ENCODE results near the gene VRK1. TPM values are rescaled to one million over a fixed set of nuclear protein-coding genes. Genes with fewer than 3 reads are reported as not detected.

Gene VRK1
- polyA plus RNA-seq, 1 of the 3 experiments (the other 2 are of a cell fraction) = 9.1 TPM

DNA sequence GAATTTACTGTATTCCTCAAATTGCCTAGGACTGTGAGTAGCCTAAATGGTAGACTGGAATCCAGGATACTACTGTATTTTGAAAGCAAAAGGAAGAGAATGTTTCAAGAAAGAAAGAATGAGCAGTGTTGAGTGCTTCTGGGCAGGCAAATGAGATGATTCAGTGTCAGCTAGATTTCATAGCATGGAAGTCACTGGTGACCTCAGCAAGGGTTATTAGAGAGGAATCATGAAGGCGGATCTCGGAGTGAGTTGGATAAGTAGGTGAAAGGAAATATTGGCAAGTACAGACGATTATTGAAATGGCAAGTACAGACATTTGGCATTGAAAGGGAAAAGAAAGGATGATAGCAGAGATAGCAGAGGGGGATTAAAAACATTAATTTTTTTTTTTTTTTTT lies 27.1 kb downstream of the VRK1 start:
- H3K4me1 ChIP-seq (ENCODE audit: control insufficient read depth in 1 of 2, insufficient read depth in 2 of 2, low read depth in 1 of 2, low read length in 1 of 2) = peaks cover 0 to 11% of the 10 kb centered on the region in 2 experiments; a peak in 3 of 4 replicates
- no peaks in the 10 kb centered on the region; the same call in 1 of the 2 replicates for H4K20me1 ChIP-seq (ENCODE audit: insufficient read depth)
- no peaks in the 10 kb centered on the region for H3K36me3 ChIP-seq (replicated peaks in 1 of 2; ENCODE audit: control insufficient read depth in 1 of 2, insufficient read depth in 2 of 2, low read length in 1 of 2)
- H2AFZ ChIP-seq (ENCODE audit: low read depth) = no peak overlapping the region
- H3K79me2 ChIP-seq (ENCODE audit: insufficient read depth) = peaks cover 97% of the 10 kb centered on the region
- no peak overlapping the region for H3K9ac ChIP-seq
- DNase-seq = no peak
- 86% methylated on average over 3 of the region's 3 CpGs for WGBS (ENCODE audit: low lambda C conversion rate)
- no peak overlapping the region for H3K4me3 ChIP-seq (ENCODE audit: low read depth in 2 of 2, low read length in 1 of 2)
- no peaks in the 10 kb centered on the region for H3K27me3 ChIP-seq (ENCODE audit: insufficient read depth)
- H3F3A ChIP-seq (replicated peaks; ENCODE audit: insufficient read depth) = no peaks in the 10 kb centered on the region
- no peaks in the 10 kb centered on the region for H3K9me2 ChIP-seq
- TF ChIP-seq FOSL2 (IDR thresholded peaks at IDR 0.05; ENCODE audit: borderline replicate concordance, low read depth) (peak; percentile 7; the same call in 1 of the 2 replicates), POLR2AphosphoS5 (IDR thresholded peaks at IDR 0.05; ENCODE audit: low read depth, low read length) (no peak), ELF1 (IDR thresholded peaks at IDR 0.05) (no peak), RCOR1 (IDR thresholded peaks at IDR 0.05; ENCODE audit: low read length) (no peak)
- TF ChIP-seq, protein P1, sequence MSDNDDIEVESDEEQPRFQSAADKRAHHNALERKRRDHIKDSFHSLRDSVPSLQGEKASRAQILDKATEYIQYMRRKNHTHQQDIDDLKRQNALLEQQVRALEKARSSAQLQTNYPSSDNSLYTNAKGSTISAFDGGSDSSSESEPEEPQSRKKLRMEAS (IDR thresholded peaks at IDR 0.05; ENCODE audit: low read depth) = no peak
- TF ChIP-seq, protein P2, sequence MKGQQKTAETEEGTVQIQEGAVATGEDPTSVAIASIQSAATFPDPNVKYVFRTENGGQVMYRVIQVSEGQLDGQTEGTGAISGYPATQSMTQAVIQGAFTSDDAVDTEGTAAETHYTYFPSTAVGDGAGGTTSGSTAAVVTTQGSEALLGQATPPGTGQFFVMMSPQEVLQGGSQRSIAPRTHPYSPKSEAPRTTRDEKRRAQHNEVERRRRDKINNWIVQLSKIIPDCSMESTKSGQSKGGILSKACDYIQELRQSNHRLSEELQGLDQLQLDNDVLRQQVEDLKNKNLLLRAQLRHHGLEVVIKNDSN (IDR thresholded peaks at IDR 0.05; ENCODE audit: borderline replicate concordance, low read depth) = no peak
- TF ChIP-seq, protein P3, sequence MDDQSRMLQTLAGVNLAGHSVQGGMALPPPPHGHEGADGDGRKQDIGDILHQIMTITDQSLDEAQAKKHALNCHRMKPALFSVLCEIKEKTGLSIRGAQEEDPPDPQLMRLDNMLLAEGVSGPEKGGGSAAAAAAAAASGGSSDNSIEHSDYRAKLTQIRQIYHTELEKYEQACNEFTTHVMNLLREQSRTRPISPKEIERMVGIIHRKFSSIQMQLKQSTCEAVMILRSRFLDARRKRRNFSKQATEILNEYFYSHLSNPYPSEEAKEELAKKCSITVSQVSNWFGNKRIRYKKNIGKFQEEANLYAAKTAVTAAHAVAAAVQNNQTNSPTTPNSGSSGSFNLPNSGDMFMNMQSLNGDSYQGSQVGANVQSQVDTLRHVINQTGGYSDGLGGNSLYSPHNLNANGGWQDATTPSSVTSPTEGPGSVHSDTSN (IDR thresholded peaks at IDR 0.05) = no peak
- H3K27ac ChIP-seq (ENCODE audit: low read depth in 2 of 2, low read length in 1 of 2) = no peak overlapping the region; a peak in 1 of 4 replicates
- ChIA-PET CTCF (interaction anchor here (1.1 kb wide), 1 partner anchor 29 kb away, joined by 4 read pairs; no protein-coding TSS in a partner anchor), POLR2A (no interaction called here)
- H3K4me2 ChIP-seq = no peak overlapping the region
- no peaks in the 10 kb centered on the region for H3K9me3 ChIP-seq

DNA sequence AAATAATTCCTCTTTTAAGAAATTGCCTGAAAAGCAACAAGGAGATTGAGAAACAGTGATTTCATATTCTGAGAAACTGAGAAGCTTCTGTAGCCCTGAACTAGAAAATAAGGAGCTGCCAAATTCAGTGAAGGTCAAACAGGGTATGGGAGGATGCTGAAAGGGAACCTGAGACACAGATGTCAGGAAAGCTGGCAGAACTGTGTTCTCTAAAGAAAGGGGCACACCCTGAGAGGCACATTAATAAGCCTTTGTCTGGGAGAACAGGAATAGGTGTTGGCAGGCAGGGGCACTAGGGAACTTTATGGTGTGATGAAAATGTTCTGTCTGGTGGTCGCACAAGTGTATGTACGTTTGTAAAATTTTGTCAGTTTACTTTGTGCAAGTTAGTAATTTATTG lies 29.6 kb downstream of the VRK1 start:
- ChIA-PET POLR2A (no interaction called here), CTCF (no interaction called here)
- Histone ChIP-seq H4K20me1 (ENCODE audit: insufficient read depth) (no peaks in the 10 kb centered on the region; the same call in 1 of the 2 replicates), H3K9ac (no peak overlapping the region), H3K4me2 (no peak overlapping the region), H3K27ac (ENCODE audit: low read depth in 2 of 2, low read length in 1 of 2) (no peak overlapping the region), H3K27me3 (ENCODE audit: insufficient read depth) (no peaks in the 10 kb centered on the region), H2AFZ (ENCODE audit: low read depth) (no peak overlapping the region), H3K9me3 (peaks cover 9% of the 10 kb centered on the region; the same call in 1 of the 2 replicates), H3K79me2 (ENCODE audit: insufficient read depth) (peaks cover 97% of the 10 kb centered on the region), H3K4me3 (ENCODE audit: low read depth in 2 of 2, low read length in 1 of 2) (no peak overlapping the region), H3K36me3 (replicated peaks in 1 of 2; ENCODE audit: control insufficient read depth in 1 of 2, insufficient read depth in 2 of 2, low read length in 1 of 2) (peaks cover 0 to 7% of the 10 kb centered on the region in 2 experiments), H3K4me1 (ENCODE audit: control insufficient read depth in 1 of 2, insufficient read depth in 2 of 2, low read depth in 1 of 2, low read length in 1 of 2) (peaks cover 0 to 11% of the 10 kb centered on the region in 2 experiments; a peak in 3 of 4 replicates), H3K9me2 (no peaks in the 10 kb centered on the region), H3F3A (replicated peaks; ENCODE audit: insufficient read depth) (no peaks in the 10 kb centered on the region)
- DNase-seq = no peak
- WGBS (ENCODE audit: low lambda C conversion rate) = 88% methylated on average over 2 of the region's 2 CpGs
- TF ChIP-seq, protein P4, sequence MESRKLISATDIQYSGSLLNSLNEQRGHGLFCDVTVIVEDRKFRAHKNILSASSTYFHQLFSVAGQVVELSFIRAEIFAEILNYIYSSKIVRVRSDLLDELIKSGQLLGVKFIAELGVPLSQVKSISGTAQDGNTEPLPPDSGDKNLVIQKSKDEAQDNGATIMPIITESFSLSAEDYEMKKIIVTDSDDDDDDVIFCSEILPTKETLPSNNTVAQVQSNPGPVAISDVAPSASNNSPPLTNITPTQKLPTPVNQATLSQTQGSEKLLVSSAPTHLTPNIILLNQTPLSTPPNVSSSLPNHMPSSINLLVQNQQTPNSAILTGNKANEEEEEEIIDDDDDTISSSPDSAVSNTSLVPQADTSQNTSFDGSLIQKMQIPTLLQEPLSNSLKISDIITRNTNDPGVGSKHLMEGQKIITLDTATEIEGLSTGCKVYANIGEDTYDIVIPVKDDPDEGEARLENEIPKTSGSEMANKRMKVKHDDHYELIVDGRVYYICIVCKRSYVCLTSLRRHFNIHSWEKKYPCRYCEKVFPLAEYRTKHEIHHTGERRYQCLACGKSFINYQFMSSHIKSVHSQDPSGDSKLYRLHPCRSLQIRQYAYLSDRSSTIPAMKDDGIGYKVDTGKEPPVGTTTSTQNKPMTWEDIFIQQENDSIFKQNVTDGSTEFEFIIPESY (IDR thresholded peaks at IDR 0.05; ENCODE audit: borderline replicate concordance, low read depth) = no peak
- TF ChIP-seq ELF1 (IDR thresholded peaks at IDR 0.05) (no peak), EP300 (IDR thresholded peaks at IDR 0.05; ENCODE audit: borderline replicate concordance in 1 of 2, low read depth in 1 of 2, low read length in 1 of 2) (no peak)

Measured in SK-N-SH (cell line).